ENCODE results near the gene THOP1.

The THOP1 gene

DNA sequence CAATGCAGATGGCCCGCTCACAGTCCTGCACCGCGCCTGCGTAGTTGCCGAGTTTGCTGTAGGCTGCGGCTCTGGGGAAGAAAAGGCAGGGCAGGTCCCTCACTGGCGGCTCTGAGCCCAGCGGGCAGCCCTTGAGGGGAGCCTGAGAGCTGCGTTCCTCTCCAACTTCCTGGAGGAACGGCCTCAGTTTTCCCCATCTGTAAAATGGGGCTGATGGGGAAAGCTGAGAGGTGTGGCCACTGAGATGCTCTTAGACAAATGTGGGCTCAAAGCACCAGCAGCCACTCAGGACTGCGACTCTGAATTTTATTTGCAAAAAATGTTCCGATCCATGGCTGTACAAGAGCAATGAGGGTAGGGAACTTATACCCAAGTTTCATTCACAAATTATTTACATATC is 21.6 kb upstream of the THOP1 start:
- Histone ChIP-seq H3K27ac (ENCODE audit: low read depth, low read length) (no peak overlapping the region), H3K27me3 (ENCODE audit: control insufficient read depth, insufficient read depth, low read length) (no peaks in the 10 kb centered on the region), H3K9ac (ENCODE audit: low read length) (no peak overlapping the region), H3K4me1 (ENCODE audit: control insufficient read depth, insufficient read depth, low read length) (no peaks in the 10 kb centered on the region), H3K9me3 (ENCODE audit: control insufficient read depth, insufficient read depth, low read depth, low read length) (no peaks in the 10 kb centered on the region), H3K4me3 (ENCODE audit: low read depth, low read length) (no peak overlapping the region), H3K36me3 (ENCODE audit: control insufficient read depth, insufficient read depth, low read length) (peaks cover 95% of the 10 kb centered on the region)

DNA sequence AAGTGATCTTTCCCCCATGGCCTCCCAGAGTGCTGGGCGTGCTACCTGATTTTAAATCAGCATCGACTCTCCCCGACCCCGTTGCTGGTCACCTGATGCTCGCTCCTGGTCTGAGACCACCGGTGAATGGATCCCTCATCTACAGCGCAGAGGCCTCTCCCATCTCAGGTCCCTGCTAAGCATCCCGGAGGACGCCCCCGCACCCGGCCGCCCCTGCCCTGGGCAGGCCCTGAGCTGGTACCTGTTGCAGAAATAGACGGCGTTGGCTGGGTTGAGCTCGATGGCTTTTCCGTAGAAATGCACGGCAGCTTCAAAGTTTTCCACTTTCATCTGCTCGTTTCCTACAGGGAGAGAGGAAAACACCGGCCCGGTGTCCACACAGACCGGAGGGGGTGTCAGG is 20.4 kb upstream of the THOP1 start:
- peaks cover 90% of the 10 kb centered on the region for H3K36me3 ChIP-seq (ENCODE audit: control insufficient read depth, insufficient read depth, low read length)
- H3K9ac ChIP-seq (ENCODE audit: low read length): no peak overlapping the region
- no peaks in the 10 kb centered on the region for H3K4me1 ChIP-seq (ENCODE audit: control insufficient read depth, insufficient read depth, low read length)

DNA sequence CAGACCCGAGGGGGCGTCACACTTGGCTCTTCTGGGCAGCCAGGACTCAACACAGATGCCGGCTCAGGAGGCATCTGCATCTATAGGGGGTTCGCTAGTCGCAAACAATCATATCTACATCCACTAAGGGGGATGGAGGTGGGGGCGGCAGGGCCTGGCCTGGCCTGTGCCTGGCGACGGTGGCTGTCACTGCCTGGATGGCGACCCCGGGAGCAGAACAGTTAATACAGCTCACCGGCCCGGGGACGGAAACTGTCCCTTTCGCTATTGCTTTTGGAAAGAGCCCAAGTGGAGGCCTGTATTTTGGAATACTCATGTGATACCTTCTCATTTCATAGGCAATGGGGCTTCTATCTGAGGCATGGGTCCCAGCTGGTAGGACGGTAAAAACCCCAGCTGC is 19.9 kb upstream of the THOP1 start:
- H3K36me3 ChIP-seq (ENCODE audit: control insufficient read depth, insufficient read depth, low read length): peaks cover 88% of the 10 kb centered on the region
- H3K9ac ChIP-seq (ENCODE audit: low read length): no peak overlapping the region
- no peaks in the 10 kb centered on the region for H3K27me3 ChIP-seq (ENCODE audit: control insufficient read depth, insufficient read depth, low read length)
- no peak overlapping the region for H3K4me3 ChIP-seq (ENCODE audit: low read depth, low read length)
- H3K4me1 ChIP-seq (ENCODE audit: control insufficient read depth, insufficient read depth, low read length): no peaks in the 10 kb centered on the region
- no peaks in the 10 kb centered on the region for H3K9me3 ChIP-seq (ENCODE audit: control insufficient read depth, insufficient read depth, low read depth, low read length)
- H3K27ac ChIP-seq (ENCODE audit: low read depth, low read length): no peak overlapping the region

More for the DNA sequence above, 20.4 kb upstream of the THOP1 start:
- no peaks in the 10 kb centered on the region for H3K27me3 ChIP-seq (ENCODE audit: control insufficient read depth, insufficient read depth, low read length)
- H3K27ac ChIP-seq (ENCODE audit: low read depth, low read length): no peak overlapping the region
- no peaks in the 10 kb centered on the region for H3K9me3 ChIP-seq (ENCODE audit: control insufficient read depth, insufficient read depth, low read depth, low read length)
- H3K4me3 ChIP-seq (ENCODE audit: low read depth, low read length): no peak overlapping the region

DNA sequence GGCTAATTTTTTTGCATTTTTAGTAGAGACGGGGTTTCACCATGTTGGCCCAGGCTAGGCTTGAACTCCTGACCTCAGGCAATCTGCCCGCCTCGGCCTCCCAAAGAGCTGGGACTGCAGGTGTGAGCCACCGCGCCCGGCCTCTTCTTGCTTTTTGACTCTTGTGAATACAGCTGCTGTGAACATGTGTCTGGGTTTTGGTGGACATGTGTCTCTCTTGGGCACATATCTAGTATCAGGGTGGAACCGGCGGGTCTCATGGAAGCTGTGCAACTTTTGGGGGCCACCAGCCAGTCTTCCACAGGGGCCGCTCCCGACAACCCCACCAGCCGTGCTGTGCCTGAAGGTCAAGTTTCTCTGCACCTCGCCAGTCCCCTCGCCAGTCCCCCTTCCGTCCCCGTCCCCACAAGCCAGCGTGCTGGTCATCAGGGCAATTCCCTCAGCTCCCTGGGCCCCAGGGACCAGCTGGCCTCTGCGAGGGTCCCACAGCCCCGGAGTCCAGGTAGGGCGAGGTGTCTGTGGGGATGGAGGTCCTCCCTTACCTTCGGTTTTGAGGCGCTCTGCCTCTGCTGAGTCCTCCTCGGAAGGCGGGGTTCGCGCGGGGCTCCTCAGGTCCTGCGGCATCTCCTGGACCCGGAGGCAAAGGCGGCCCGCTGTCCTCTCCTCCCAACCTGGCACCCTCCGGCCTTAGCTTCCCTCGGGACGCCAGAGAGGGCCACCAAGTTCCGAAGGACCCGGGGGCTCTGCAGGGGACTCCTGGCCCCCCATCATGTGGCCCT is 18.5 kb upstream of the THOP1 start:
- Histone ChIP-seq H3K36me3 (ENCODE audit: control insufficient read depth, insufficient read depth, low read length) (peaks cover 82% of the 10 kb centered on the region), H3K27me3 (ENCODE audit: control insufficient read depth, insufficient read depth, low read length) (no peaks in the 10 kb centered on the region), H3K27ac (ENCODE audit: low read depth, low read length) (no peak overlapping the region), H3K9ac (ENCODE audit: low read length) (no peak overlapping the region), H3K4me1 (ENCODE audit: control insufficient read depth, insufficient read depth, low read length) (no peaks in the 10 kb centered on the region), H3K9me3 (ENCODE audit: control insufficient read depth, insufficient read depth, low read depth, low read length) (no peaks in the 10 kb centered on the region), H3K4me3 (ENCODE audit: low read depth, low read length) (no peak overlapping the region)

DNA sequence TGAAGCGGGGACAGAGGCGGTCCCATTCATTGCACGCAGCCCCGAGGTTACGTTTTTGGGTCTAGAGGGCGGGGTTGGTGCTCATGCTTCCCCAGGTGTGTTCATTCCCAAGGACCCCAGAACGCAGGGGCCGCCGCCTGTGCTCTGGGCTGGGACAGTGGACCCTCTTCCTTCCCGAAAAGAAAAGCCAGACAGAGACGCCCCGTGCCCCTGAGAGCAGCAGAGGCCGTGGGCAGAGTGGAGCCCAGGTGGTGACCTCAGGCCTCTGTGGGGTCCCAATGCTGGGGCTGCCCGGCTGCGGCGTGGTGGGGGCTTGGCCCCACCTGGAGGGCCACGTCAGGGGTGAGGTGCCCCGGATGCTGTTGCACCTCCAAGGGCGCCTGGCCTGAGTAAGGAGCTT is 17.6 kb upstream of the THOP1 start:
- H3K9ac ChIP-seq (ENCODE audit: low read length): no peak overlapping the region
- H3K27ac ChIP-seq (ENCODE audit: low read depth, low read length): no peak overlapping the region
- H3K36me3 ChIP-seq (ENCODE audit: control insufficient read depth, insufficient read depth, low read length): peaks cover 75% of the 10 kb centered on the region
- no peaks in the 10 kb centered on the region for H3K4me1 ChIP-seq (ENCODE audit: control insufficient read depth, insufficient read depth, low read length)
- no peaks in the 10 kb centered on the region for H3K27me3 ChIP-seq (ENCODE audit: control insufficient read depth, insufficient read depth, low read length)
- H3K9me3 ChIP-seq (ENCODE audit: control insufficient read depth, insufficient read depth, low read depth, low read length): no peaks in the 10 kb centered on the region
- no peak overlapping the region for H3K4me3 ChIP-seq (ENCODE audit: low read depth, low read length)

DNA sequence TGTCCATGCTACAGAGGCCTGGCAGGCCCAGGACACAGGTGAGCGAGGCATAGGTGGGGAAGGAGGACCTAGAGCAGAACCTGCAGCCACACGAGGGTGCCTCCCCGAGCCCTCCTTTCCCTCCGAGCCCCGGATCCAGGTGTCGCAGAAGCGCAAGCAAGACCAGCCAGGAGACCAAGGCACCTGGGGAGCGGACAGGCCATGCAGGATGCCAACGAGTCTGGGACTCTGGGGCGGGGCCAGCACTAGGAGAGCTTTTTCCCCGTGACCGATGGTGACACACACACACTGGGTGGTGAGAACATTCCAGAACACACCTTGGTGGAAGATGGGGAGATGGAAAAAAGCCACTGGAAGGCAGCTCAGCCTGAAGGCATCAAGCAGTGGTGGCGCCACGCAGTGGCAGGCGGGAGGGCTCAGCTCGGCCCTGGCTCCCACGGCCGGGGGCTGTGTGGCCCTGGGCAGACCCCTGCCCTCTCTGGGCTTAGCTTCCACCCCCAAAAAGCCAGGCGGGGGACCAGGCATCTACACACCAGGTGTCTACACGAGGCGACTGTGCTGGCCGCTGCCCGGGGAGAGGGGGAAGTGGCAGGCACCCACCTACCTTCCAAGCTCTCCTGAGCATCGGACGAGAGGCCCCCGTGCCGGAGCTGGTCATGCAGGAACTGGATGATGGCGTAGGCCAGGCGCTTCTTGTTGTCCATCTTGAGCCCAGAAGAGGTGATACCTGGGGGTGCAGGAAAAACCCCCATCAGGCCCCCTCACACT is 16.8 kb upstream of the THOP1 start:
- Histone ChIP-seq H3K36me3 (ENCODE audit: control insufficient read depth, insufficient read depth, low read length) (peaks cover 66% of the 10 kb centered on the region), H3K9ac (ENCODE audit: low read length) (no peak overlapping the region), H3K4me1 (ENCODE audit: control insufficient read depth, insufficient read depth, low read length) (no peaks in the 10 kb centered on the region), H3K27ac (ENCODE audit: low read depth, low read length) (no peak overlapping the region), H3K9me3 (ENCODE audit: control insufficient read depth, insufficient read depth, low read depth, low read length) (no peaks in the 10 kb centered on the region), H3K27me3 (ENCODE audit: control insufficient read depth, insufficient read depth, low read length) (no peaks in the 10 kb centered on the region), H3K4me3 (ENCODE audit: low read depth, low read length) (no peak overlapping the region)

DNA sequence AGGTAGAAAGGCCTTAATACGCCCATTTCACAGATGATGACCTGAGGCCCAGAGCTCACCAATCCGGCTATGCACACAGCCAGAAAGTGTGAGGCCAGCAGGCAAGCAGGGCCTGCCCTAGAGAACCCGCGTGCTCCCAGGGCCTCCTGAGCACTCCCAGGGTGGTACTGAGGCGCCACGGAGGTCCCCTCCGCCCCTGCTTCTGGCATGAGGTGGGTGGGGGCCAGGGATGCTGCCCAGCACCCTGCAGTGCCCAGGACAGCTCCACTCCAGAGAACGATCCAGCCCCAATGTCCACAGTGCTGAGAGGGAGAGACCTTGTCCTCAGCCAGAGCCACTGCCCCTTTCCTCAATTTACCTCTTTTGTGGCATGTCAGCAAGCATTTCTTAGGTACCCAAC is 16.1 kb upstream of the THOP1 start:
- H3K36me3 ChIP-seq (ENCODE audit: control insufficient read depth, insufficient read depth, low read length): peaks cover 60% of the 10 kb centered on the region
- no peaks in the 10 kb centered on the region for H3K27me3 ChIP-seq (ENCODE audit: control insufficient read depth, insufficient read depth, low read length)
- no peak overlapping the region for H3K9ac ChIP-seq (ENCODE audit: low read length)
- H3K4me1 ChIP-seq (ENCODE audit: control insufficient read depth, insufficient read depth, low read length): no peaks in the 10 kb centered on the region
- H3K9me3 ChIP-seq (ENCODE audit: control insufficient read depth, insufficient read depth, low read depth, low read length): no peaks in the 10 kb centered on the region
- H3K27ac ChIP-seq (ENCODE audit: low read depth, low read length): no peak overlapping the region
- H3K4me3 ChIP-seq (ENCODE audit: low read depth, low read length): no peak overlapping the region

DNA sequence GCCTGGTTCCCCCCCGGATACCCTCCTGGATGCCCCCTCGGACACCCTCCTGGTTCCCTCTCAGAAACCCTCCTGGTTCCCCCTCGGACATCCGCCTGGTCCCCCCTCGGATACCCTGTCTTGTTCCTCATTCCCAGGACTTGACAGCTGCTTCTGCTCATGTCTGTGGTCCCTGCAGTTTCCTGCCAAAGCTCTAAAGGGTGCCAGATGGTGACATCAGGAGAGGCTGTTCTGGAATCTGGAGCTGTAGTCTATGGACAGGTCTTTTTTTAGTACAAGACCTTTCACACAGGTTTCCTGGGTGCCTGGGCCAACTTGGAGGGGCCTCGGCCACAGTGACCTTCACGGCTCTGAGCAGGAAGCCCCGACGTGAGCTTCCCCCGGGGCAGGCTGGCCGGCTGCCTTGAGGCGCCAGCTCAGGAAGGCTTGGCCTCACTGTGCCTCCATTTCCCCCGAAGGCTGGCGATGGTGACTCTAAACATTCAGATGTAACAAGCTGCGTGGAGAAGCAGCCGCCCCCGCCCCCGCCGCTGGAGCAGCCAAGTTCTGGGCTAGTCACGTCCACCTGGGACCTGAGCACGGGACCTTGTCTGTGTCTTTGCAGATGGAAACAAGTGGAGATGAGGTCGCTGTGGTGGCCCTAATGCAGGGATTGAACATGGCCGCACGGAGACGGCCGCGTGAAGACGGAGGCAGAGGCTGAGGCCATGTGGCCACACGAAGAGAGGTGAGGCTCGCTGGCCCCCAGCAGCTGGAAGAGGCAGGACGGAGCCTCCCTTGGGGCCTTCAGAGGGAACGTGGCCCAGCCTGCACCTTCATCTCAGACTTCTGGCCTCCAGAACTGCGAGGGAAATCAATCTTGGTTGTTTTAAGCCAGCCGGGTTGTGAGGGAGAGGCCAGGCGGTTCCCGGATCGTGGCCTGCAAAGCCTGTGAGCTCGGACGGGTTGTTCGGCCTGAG is 15.0 kb upstream of the THOP1 start:
- H3K9ac ChIP-seq (ENCODE audit: low read length): peak overlapping the region; percentile 37
- H3K4me3 ChIP-seq (ENCODE audit: low read depth, low read length): no peak overlapping the region
- 0 out of 2 replicates have a peak overlapping the region, but pooled peaks have one; percentile 38 for H3K27ac ChIP-seq (ENCODE audit: low read depth, low read length)
- no peaks in the 10 kb centered on the region for H3K4me1 ChIP-seq (ENCODE audit: control insufficient read depth, insufficient read depth, low read length)
- H3K36me3 ChIP-seq (ENCODE audit: control insufficient read depth, insufficient read depth, low read length): peaks cover 49% of the 10 kb centered on the region
- no peaks in the 10 kb centered on the region for H3K27me3 ChIP-seq (ENCODE audit: control insufficient read depth, insufficient read depth, low read length)
- H3K9me3 ChIP-seq (ENCODE audit: control insufficient read depth, insufficient read depth, low read depth, low read length): no peaks in the 10 kb centered on the region

DNA sequence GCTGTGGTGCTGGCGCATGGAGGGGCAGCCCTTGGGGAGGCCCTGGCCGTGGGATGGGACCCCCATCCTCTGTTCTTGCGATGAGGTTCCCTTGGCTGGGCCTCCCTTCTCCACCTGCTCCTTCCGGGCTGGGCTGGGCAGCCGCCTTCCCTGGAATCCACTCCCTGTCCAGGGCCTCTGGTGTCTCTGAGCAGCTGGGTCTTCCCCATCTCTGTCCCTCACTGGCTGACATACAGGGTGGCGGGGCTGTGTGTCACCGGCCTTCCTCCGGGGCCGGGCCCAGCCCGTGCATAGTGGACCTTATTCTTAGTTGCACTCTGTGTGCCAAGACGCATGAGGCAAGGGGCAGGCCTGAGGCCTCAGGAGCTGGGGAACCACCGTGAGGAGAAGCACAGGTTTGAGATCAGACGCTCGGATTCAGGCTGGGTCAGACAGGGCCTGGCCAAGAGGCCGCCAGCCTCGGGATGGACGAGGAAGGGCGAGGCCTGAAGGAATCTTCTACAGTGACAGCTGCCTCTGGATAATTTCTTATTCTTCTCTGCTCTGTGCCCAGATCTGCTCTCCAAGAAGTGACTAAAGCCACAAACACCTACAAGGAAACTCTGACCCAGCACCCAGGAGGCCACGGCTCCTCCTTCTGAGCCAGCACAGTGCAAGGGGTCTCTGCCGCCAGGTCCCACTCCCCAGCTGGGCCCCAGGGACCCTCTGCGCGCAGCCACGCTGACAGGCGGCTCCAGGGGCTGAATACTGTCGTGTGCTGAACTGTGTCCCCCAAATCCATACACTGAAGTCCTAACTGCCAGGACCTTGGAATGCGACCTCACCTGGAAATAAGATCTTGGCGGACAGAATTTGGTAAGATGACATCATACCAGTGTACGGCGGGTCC is 13.3 kb upstream of the THOP1 start:
- H3K36me3 ChIP-seq (ENCODE audit: control insufficient read depth, insufficient read depth, low read length): peaks cover 36% of the 10 kb centered on the region
- no peak overlapping the region for H3K4me3 ChIP-seq (ENCODE audit: low read depth, low read length)
- H3K27ac ChIP-seq (ENCODE audit: low read depth, low read length): no peak overlapping the region
- no peak overlapping the region for H3K9ac ChIP-seq (ENCODE audit: low read length)
- no peaks in the 10 kb centered on the region for H3K27me3 ChIP-seq (ENCODE audit: control insufficient read depth, insufficient read depth, low read length)
- no peaks in the 10 kb centered on the region for H3K4me1 ChIP-seq (ENCODE audit: control insufficient read depth, insufficient read depth, low read length)
- H3K9me3 ChIP-seq (ENCODE audit: control insufficient read depth, insufficient read depth, low read depth, low read length): no peaks in the 10 kb centered on the region

DNA sequence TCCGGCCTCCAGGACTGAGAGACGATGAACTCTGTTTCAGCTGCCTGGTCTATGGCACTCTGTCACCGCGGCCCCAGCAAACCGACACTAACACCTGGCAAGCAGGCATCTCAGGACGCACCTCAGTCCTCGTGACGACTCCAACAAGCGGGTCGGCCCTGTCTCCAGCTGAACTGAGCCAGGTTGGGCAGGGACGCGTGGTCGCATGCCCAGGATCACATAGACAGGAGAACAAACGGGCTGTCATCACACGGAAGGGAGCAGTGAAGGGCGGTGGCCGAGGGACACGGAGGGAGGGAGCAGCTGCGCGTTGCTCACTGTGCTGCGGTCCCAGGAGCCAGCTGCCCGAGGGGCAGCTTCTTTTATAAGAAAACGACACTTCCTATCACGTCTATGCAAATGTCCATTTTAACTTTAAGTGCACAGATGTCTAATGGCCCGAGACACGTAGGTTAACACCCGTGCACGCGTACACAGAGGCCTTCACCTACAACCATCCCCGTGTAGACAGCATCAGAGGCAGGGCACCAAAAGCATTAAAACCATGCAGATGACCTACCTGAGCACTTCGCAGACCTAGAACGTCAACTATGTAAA is 11.1 kb upstream of the THOP1 start:
- H3K4me1 ChIP-seq (ENCODE audit: control insufficient read depth, insufficient read depth, low read length): no peaks in the 10 kb centered on the region
- H3K4me3 ChIP-seq (ENCODE audit: low read depth, low read length): no peak overlapping the region
- no peaks in the 10 kb centered on the region for H3K27me3 ChIP-seq (ENCODE audit: control insufficient read depth, insufficient read depth, low read length)
- no peak overlapping the region for H3K9ac ChIP-seq (ENCODE audit: low read length)
- H3K9me3 ChIP-seq (ENCODE audit: control insufficient read depth, insufficient read depth, low read depth, low read length): no peaks in the 10 kb centered on the region
- no peak overlapping the region for H3K27ac ChIP-seq (ENCODE audit: low read depth, low read length)
- H3K36me3 ChIP-seq (ENCODE audit: control insufficient read depth, insufficient read depth, low read length): peaks cover 23% of the 10 kb centered on the region

All from HUES6 (cell line).